Esophagus muscularis mucosa (tissue), 4 donors: ENCODE results near the gene BRF1. TPM values are rescaled to one million over a fixed set of nuclear protein-coding genes. Genes with fewer than 3 reads are reported as not detected.

Source experiments
- DNase-seq: peaks from one replicate; pipeline ENCODE4 v3.0.0-alpha.2; 2017; ENCODE audit errors: extremely low spot score
- H3K27ac ChIP-seq, 4 donors: fragments of 200-600 bp; sonication (generic); replicated peaks in 1 of 4; 1 replicate in 3 of 4; 2 replicates in 1 of 4; pipeline ENCODE4 v1.5.1; 2016 to 2019; ENCODE audit warnings: mild to moderate bottlenecking in 1 of 4
- H3K27me3 ChIP-seq, 4 donors: fragments of 200-600 bp; sonication (generic); one replicate each; pipeline versions ENCODE4 v1.5.1 to v1.6.0; 2016 to 2019
- H3K36me3 ChIP-seq, 4 donors: fragments of 200-600 bp; sonication (generic); one replicate each; pipeline ENCODE4 v1.5.1; 2016 to 2019
- H3K4me1 ChIP-seq, 4 donors: fragments of 200-600 bp; sonication (generic); one replicate each; pipeline ENCODE4 v1.5.1; 2016 to 2019
- H3K4me3 ChIP-seq, 4 donors: fragments of 200-600 bp; sonication (generic); 1 replicate in 2 of 4; 2 replicates in 2 of 4; pipeline ENCODE4 v1.5.1; 2016 to 2019; ENCODE audit warnings: mild to moderate bottlenecking in 4 of 4, moderate library complexity in 1 of 4
- H3K9me3 ChIP-seq, 4 donors: fragments of 200-600 bp; sonication (generic); 1 replicate in 3 of 4; 2 replicates in 1 of 4; pipeline ENCODE4 v1.5.1; 2016 to 2019
- EP300 ChIP-seq: sonication (generic); formaldehyde crosslinking; IDR thresholded peaks from one replicate; pipeline ENCODE4 v1.6.1; 2017; ENCODE audit warnings: antibody characterized with exemption
- POLR2A ChIP-seq: fragments of 450-650 bp; IDR thresholded peaks from one replicate; pipeline ENCODE4 v1.6.1; 2017; ENCODE audit warnings: antibody characterized with exemption, moderate library complexity, mild to moderate bottlenecking, low read depth
- POLR2AphosphoS5 ChIP-seq, 2 donors: sonication (generic); formaldehyde crosslinking; IDR thresholded peaks; one replicate each; pipeline ENCODE4 v1.6.1; 2017; ENCODE audit warnings: antibody characterized with exemption in 2 of 2
- WGBS: methylation state at CpG from one replicate; pipeline ENCODE4 v1.1.5; 2018; 5-methylcytosine and 5-hydroxymethylcytosine counted together
- intact Hi-C: fragments of 100-400 bp; cut with DNase I; formaldehyde crosslinking; loops from one replicate; pipeline ENCODE4 v1.15.1; 2023
- total RNA-seq, 4 donors: library from RNA; depleted of rRNA; stranded (reverse); fragments of >200 nt; gene quantifications; one replicate each; pipeline versions ENCODE4 v1.1.0 to v1.2.1, GENCODE V29; 2016
- TF ChIP-seq, protein P1 (sequence below), 3 experiments: fragments of 200-600 bp in 2 of 3; fragments of 450-650 bp in 1 of 3; sonication (generic) in 2 of 3; IDR thresholded peaks; one replicate each; pipeline ENCODE4 v1.5.1; 2017 to 2019; ENCODE audit warnings: antibody characterized with exemption in 3 of 3, mild to moderate bottlenecking in 2 of 3, moderate library complexity in 1 of 3

BRF1 gene
- total RNA-seq, 4 donors from 2014 or later = 23.0 to 47.3 (median 41.4) TPM

DNA sequence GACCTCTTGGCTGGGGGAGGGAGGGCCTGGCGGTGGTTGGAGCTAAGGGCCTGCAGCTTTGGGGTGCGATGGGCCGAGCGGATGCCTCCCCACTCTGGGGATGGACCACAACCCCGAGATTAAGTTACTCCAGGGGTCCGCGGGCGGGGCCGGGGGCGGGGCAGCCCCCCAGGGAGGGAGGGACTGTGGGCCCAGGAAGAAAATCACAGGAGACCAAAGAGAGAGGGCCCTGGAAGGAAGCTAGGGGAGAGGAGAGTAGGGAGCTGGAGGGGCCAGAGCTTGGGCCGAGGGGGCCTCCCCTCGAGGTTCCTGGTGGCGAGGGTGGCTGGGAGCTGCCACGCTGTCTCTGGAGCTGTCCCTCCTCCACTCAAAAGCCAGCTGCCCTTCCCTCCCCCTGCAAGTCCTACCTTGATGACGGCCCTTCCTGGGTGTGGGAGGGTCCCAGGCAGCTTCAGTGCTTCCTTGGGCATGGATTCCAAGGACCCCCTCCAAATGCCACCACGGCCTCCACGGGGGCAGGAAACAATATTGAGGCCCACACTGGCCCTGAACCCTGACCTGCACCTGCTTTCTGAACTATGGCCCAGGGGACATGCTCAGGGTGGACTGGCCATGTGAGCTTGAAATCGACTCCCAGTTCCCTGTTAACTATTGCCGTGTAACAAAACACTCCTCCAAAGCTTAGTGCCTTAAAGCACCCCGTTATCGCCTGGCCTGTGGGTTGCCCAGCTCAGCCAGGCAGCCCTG lies 119.1 kb downstream of the BRF1 start:
- H3K9me3 ChIP-seq = no peaks in the 10 kb centered on the region
- intact Hi-C loops = no loop called here
- H3K4me1 ChIP-seq = peaks cover 14 to 32% (median 25%) of the 10 kb centered on the region in 4 donors
- no peak for TF ChIP-seq POLR2A
- TF ChIP-seq, protein P1, sequence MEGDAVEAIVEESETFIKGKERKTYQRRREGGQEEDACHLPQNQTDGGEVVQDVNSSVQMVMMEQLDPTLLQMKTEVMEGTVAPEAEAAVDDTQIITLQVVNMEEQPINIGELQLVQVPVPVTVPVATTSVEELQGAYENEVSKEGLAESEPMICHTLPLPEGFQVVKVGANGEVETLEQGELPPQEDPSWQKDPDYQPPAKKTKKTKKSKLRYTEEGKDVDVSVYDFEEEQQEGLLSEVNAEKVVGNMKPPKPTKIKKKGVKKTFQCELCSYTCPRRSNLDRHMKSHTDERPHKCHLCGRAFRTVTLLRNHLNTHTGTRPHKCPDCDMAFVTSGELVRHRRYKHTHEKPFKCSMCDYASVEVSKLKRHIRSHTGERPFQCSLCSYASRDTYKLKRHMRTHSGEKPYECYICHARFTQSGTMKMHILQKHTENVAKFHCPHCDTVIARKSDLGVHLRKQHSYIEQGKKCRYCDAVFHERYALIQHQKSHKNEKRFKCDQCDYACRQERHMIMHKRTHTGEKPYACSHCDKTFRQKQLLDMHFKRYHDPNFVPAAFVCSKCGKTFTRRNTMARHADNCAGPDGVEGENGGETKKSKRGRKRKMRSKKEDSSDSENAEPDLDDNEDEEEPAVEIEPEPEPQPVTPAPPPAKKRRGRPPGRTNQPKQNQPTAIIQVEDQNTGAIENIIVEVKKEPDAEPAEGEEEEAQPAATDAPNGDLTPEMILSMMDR (IDR thresholded peaks at IDR 0.05) = no peak
- TF ChIP-seq POLR2AphosphoS5 (IDR thresholded peaks at IDR 0.05) = no peak
- TF ChIP-seq EP300 = no peak
- peak overlapping the region in 1 of 4 donors; percentile 7 for H3K27ac ChIP-seq
- 58% methylated on average over 15 of the region's 21 CpGs for WGBS
- H3K36me3 ChIP-seq = no peaks in the 10 kb centered on the region
- peak overlapping the region; percentile 55 to 87 (median 60) for H3K4me3 ChIP-seq
- peaks cover 0 to 15% (median 0%) of the 10 kb centered on the region in 4 donors for H3K27me3 ChIP-seq
- no peak for DNase-seq

DNA sequence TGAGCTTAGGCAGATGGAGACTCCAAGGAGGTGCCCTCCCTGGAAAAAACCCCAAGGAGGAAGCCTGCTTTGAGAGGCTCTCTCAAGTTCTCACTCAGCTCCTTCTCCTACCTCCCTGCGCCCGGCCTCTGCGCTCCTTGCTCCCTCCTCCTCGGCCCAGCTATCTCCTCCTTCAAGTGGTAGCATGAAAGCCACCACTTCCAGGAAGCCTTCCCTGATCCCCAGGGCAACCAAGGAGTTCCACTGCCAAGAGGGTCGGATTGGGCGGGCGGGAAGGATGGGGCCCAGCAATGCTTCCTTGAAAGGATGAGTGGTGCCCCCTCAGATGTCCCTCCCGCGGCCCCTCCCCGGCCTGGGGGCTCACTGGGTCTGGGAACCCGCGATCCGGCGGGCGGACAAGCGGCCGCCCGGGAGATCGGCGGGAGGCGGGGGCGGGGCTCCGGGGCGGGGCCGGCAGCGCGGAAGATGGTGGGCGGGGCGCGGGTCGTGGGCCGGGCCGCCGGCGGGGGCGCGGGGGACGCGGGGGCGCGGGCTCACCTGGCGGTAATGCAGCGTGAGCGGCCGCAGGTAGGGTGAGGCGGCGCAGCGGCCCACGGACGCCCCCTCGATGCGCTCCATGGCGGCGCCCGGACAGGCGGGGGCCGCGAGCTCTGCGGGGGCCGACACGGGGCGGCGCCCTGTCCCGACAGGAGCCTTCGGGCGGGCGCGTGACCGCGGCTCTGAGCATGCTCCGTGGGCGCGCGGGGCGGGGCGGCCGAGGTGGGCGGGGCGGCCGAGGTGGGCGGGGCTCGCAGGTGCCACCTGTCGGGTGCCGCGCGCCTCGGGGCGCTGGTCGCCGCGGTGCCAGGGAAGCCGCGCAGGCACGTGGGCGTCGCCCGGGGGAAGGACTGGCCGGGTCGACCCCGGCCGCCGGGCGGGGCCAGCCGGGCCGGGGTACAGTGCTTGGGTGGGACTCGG lies 119.9 kb downstream of the BRF1 start, which contains the start of gene NUDT14:
Gene NUDT14 (minus strand): TSS at position 721 of the 957 bp plus-strand sequence. CDS start 103 bp downstream, at position 618.
- intact Hi-C loops = no loop called here
- H3K36me3 ChIP-seq = no peaks in the 10 kb centered on the region
- peaks cover 14 to 32% (median 25%) of the 10 kb centered on the region in 4 donors for H3K4me1 ChIP-seq
- H3K4me3 ChIP-seq = peak within 1 kb of the TSS; percentile 55 to 87 (median 60)
- H3K27me3 ChIP-seq = peaks cover 0 to 14% (median 0%) of the 10 kb centered on the region in 4 donors
- H3K9me3 ChIP-seq = no peaks in the 10 kb centered on the region
- TF ChIP-seq EP300 = no peak
- peak in 1 of 2 donors; percentile 14 for TF ChIP-seq POLR2AphosphoS5 (IDR thresholded peaks at IDR 0.05)
- TF ChIP-seq, protein P1 (IDR thresholded peaks at IDR 0.05) = no peak
- 4% methylated on average over 39 of the region's 106 CpGs for WGBS
- peak within 1 kb of the TSS in 2 of 4 donors; percentile 7 to 23 for H3K27ac ChIP-seq
- DNase-seq = no peak

DNA sequence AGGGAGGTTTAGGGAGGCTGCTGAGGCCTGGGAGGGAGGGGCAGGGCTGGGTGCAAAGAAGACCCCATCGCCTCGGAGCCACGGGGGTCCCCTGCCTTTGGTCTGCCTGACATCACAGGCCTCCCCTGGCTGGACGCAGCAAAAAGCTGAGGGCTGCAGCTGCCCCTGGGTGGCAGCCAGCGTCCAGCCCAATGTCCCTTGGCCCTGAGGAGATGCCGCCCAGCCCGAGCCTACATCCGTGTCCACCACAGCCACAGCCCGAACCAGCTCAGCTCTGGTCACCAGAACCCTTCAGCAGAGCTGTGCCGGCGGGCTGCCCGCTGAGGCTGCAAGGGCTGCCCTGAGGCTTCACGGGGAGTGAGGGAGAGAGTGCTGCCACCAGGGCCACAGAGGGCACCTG lies 121.6 kb downstream of the BRF1 start:
- TF ChIP-seq, protein P1 (IDR thresholded peaks at IDR 0.05) = no peak
- TF ChIP-seq EP300 = no peak
- no peak for TF ChIP-seq POLR2AphosphoS5 (IDR thresholded peaks at IDR 0.05)
- TF ChIP-seq POLR2A = no peak
- intact Hi-C loops = no loop called here

DNA sequence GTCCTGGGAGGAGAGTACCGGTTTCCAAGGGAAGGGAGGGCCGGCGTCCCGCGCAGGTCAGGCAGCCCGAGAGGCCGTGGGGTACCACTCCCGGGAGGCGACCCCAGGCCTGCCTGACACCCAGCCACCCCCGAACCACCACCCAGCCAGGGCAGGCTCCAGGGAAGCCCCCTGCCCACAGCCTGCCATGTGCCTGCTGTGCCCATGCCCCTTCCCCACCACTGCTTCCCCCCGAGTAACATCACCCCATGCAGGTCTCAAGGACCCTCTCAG lies 122.0 kb downstream of the BRF1 start:
- no peaks in the 10 kb centered on the region for H3K36me3 ChIP-seq
- H3K4me3 ChIP-seq = no peak overlapping the region
- H3K27ac ChIP-seq = no peak overlapping the region
- 97% methylated on average over 11 of the region's 11 CpGs for WGBS
- no peak for DNase-seq
- H3K9me3 ChIP-seq = no peaks in the 10 kb centered on the region
- H3K4me1 ChIP-seq = peaks cover 14 to 40% (median 30%) of the 10 kb centered on the region in 4 donors
- peaks cover 0 to 7% (median 0%) of the 10 kb centered on the region in 4 donors for H3K27me3 ChIP-seq
- TF ChIP-seq, protein P1 (IDR thresholded peaks at IDR 0.05) = no peak
- TF ChIP-seq EP300 (no peak), POLR2A (no peak), POLR2AphosphoS5 (IDR thresholded peaks at IDR 0.05) (no peak)
- intact Hi-C loops = no loop called here

More for the DNA sequence above, 121.6 kb downstream of the BRF1 start:
- Histone ChIP-seq H3K27me3 (peaks cover 0 to 7% (median 0%) of the 10 kb centered on the region in 4 donors), H3K36me3 (no peaks in the 10 kb centered on the region), H3K9me3 (no peaks in the 10 kb centered on the region), H3K4me1 (peaks cover 14 to 39% (median 30%) of the 10 kb centered on the region in 4 donors), H3K4me3 (no peak overlapping the region), H3K27ac (no peak overlapping the region)
- 90% methylated on average over 3 of the region's 13 CpGs for WGBS
- DNase-seq = no peak
